Activated CD4-positive, CD25-positive, alpha-beta regulatory T cell treated with anti-CD3 and anti-CD28 coated beads, Interleukin-2, amount 50 U/mL, for 24 hours (primary cell): ENCODE measurements around the gene NT5M.

Experiments
- ATAC-seq, 2 donors: fragments of 150-1000 bp; cut with Tn5 transposase; one replicate each; pipeline ENCODE4 v1.10.0; 2021; ENCODE audit warnings: mild to moderate bottlenecking in 1 of 2, moderate library complexity in 1 of 2

NT5M gene

DNA sequence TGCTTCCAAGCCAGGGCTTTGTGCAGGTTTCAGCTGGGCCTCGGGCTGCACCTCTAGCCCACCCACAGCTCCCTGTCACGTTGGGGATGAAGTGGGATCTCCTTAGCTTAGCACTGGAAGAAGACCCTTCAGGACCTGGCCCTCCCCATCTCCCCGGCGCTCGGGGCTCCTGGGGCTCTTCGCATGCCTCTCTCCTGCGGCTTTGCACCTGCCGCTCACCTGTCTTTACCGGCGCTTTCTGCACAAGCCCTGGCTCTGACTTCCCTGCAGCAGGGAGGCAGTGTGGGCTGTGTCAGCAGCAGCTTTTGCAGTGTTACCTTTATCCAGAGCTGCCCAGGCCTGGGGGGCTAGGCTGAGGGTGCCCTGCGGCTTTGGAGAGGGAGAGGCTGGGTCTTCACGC is 52.3 kb downstream of the NT5M start:
- no peak for ATAC-seq

DNA sequence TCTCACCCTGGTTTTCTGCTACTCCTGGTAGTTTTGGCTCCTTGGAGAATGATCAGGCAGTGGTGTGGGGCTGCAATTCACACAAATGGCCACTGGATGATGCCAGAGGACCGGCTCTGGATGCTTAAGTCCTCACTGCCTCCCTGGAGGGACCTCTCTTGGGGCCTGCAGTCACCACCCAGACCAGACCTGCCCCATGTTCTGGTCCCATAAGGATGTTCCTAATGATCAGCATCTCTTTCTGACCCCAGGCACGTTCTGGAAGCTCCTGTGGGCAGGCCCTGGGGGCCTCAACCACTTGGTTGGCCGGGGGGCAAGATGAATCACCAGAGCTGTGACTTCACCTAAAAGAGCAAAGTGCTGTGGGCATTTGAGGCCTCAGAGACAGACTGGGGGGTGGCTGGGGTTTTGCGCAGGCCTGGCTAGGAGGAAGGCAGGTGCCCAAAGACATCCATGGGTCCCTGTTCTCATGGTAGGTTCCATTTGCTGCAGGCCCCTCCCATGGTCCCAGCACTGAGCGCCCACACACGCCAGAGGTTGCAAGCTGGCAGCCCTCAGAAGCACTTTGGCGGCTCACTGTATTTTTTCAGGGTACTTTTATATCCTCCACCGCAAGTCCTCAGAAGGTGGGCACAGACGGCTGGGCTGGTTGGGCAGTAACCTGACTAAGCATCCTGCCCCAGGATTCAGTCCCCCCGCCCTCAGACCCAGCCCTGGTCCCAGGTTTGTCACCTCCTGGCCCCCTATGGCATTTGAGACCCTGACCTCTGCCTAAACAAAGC is 53.2 kb downstream of the NT5M start:
- ATAC-seq = peak; percentile 62

DNA sequence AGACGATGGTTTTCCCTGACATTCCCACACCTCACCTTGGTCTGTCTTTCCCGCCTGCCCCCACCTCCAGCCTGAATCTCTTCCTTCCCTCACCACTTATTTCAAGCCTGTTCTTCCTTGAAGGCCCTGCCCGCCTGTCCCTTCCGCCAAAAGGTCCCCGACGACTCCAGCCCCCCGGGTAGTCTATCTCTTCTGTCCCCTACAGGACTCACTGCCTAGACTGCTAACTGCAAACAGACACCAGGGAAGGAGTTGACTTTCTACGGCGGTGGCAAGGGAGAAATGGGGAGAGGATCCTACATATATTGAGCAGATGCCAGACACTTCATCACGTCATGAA is 53.7 kb downstream of the NT5M start:
- no peak for ATAC-seq

DNA sequence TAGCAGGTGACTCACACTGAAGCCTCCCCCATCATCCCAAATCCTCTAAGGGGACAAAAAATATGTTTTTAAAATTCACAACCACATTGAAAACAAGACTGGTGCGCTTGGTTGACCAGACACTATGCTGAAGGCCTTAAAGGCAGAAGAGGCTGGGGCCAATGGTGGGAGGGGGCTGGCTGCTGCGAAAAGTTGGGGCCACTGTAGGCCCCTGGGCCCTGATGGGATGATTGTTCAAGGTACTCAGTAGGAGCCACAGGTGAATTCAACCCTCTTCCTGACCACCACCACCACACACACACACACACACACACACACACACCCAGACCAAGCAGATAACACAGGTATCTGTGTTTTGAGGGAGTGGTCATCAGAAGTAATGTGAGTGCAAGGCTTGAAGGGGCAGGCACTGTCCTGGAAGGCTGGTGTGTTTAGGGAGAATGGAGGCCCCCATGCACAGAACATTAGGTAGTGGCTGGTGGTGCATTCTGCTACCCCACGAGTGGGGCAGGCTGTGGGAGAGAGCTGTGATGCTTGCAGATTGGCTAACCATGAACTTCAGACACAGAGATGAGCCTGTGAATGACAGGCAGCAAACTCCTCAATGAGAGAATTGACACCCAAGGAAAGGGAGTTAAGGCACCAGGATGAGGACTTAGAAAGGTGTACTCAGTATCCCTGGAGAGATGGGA is 55.0 kb downstream of the NT5M start:
- ATAC-seq = no peak

DNA sequence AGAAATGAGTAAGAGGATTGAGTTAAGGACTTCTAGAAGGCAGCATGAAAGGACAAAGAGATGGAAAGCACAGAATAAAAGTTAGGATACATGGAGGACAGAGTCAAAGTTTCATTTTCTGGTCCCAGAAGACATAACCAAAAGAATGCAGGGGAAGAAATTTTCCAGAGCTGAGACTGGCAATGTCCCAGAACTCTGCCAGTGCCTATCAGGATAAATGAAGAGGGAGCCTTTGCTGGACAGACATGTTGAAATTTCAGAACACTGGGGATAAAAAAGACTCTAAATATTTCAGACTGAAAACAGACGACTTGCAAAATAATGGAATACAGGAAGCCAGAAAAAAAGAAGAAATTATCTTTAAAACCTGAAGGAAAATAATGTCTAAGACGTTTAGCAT is 55.7 kb downstream of the NT5M start:
- no peak for ATAC-seq

DNA sequence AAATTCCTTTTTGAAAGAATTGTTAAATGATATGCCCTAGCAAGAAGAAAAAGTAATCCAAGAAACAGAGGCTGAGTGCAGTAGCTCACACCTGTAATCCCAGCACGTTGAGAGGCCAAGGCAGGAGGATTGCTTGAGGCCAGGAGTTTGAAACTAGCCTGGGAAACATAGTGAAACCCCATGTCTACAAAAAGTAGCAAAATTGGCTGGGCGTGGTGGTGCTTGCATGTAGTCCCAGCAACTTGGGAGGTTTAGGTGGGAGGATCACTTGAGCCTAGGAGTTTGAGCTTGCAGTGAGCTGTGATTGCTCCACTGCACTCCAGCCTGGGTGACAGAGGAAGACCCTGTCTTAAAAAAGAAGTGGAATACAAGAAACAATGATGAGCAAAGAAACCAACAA is 56.1 kb downstream of the NT5M start:
- ATAC-seq = no peak

DNA sequence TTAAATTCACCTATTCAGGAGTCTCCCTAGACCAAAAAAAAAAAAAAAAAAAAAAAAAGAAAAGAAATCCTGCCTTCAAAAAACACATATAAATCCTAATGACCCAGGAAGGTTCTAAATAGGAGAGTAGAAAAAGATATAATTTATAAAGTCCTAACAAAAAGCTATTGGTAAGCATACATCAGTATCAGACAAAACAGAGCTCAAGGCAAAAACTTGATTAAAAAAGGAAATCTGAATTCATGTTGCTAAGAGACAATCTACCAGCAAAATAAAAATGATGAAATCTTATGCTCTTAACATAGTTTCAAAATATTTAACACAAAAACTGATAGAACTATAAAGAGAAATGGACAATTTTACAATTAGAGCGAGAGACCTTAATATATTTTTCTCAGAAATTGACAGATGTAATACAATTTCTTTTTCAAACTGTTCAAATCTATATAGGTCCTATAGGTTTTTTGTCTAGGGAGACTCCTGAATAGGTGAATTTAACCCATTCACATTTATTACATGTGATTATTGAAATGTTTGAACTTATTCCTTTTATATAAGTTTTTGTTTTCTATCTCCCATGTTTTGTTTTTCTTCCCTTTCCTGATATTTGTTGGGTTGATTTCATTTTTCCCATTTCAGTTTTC is 57.0 kb downstream of the NT5M start:
- no peak for ATAC-seq

DNA sequence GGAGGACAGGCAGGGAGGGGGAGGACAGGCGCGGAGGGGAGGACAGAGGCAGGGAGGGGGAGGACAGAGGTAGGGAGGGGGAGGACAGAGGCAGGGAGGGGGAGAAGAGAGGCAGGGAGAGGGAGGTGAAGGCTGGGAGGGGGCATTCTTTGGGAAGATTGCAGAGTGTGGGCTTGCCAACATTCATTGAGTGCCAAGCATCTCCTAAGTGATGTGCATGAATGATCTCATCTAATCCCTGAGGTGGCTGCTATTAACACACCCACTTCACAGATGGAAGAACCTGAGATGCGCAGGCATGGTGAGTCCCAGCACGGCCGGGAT is 58.3 kb downstream of the NT5M start:
- no peak for ATAC-seq

DNA sequence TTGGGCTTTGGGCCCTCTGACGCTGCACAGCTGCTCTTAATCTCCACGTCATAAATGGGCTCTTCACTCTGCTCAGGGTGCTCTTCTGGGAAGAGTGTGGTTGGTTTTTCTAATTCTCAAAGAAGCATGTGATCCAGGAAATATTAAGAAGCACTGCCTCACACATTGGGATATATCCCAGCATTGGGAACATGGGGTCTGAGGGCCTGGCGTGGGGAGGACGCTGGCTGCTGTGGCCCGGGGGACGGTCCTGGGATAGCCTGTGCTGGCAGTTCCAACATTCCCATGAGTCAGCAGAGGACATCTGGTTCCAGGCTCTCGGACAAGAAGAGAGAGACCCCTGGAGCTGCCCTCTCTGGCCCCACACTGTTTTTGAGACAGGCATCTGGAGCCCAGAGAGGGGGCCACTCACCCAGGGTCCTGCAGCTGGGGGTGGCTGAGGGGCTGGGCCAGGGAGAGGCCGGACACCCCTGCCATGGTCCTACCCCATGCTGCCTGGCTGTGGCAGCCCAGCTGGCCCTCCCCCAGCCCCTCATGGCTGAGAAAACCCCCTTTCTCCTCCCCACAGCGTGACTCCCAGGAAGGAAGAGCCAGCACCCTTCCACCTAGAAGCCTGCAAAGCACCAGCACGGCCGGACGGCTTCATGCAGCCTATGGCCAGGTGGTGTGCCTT is 58.8 kb downstream of the NT5M start:
- no peak for ATAC-seq

DNA sequence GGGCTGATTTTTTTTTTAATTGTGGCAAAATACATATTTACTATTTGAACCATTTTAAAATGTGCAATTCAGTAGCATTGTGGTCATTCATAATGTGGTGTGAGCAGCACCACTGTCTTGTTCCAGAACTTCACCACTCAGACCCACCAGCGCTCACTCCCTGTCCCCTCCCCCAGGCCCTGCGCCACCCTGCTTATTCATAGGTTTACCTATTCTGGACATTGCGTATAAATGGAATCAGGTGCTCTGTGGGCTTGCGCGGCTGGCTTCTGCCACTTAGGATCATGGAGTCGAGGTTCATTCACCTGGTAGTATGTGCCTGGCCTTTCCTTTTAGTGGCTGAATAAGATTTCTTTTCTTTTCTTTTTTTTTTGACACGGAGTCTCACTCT is 59.4 kb downstream of the NT5M start:
- no peak for ATAC-seq

DNA sequence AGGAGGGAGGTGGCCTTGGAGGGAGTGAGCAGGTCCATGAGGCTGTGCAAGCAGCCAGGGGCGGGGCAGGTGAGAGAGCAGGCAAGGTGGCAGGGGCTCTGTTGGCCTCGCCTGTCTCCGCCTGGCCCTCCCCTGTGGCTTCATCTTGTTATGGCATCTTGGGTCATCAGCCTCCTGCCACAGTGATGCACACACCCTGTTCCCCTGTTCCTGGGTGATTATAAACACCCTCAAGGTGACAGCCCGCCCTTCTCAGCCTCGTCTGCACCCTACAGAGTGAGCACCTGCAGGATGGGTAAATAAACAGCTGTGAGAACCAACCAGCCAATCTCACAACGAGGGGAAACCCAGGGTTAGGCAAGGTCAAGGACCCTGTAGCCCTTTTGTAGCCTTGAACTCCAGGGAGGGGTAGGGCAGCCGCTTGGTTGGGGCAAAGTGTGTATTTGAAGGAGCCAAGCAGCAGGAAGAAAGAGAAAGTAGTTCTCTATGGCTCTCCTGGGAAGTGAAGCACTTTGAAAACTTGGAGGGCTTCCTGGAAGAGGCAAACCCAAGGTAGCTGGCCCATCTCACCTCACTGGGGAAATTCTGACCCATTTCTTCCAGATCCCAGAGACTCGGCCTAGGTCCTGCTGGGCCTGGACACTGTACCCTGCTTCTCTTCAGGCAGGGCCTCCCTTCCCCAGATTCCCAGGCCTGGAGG is 60.6 kb downstream of the NT5M start:
- no peak for ATAC-seq

DNA sequence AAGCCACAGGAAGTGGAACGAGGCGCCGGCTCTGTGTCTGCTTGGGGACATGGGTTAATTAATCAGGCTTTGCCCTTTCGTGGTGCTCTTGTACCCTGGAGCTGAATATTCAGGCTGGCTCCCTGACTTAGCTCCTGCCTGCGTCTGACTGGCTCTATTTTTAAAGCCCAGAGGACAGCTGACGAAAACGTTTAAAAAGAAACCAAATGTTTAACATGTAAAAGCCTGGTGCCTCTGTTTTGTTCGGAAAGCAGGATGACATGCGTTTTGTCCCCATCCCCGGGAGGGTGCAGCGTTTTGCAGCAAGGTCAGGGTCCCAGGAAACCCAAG is 61.1 kb downstream of the NT5M start:
- no peak for ATAC-seq

DNA sequence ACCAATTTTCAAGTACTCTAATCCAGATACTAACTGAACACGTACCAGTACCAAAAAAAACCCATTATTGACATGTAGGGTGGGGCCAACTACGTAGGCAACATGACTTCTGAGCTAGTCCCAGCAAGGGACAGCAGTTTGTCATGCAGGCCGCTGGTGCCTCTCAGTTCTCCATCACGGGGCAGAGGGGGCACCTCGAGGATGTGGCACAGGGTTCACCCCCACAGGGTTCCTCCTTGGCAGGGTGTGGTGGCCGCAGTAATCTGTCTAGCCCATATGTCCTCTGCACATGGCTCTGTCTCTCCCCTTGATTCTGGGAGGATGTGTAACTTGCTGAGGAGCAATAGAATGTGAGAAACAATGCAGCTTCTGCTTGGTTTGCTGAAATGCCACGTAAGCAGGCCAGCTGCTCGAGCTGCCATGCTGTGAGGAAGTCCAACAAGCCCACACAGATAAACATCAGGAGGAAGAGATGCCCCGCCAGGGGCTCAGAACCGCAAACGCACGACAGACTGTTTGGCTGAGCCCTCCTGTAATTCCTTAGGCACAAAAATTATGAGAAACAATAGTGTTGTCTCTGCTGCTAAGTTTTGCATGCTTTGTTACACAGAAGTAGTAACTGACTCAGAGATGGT is 62.4 kb downstream of the NT5M start:
- no peak for ATAC-seq

DNA sequence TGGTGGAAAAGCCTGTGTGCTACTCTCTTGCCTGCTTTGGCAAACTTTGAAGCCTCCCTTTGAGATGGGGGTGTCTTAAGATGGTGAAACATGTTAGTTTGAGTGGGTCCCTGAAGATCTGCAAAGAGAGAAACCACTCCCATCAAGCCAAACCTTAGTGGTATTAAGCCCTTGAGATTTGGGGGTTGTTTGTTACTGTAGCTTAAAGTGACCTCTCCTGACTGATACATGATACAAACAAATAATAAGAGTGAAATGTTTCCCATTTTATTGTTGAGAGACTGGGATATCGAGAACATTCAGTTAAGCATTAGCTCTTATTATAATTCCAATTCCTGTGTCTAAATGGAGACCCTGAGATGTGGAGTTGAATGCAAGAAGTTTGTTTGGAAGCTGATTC is 63.1 kb downstream of the NT5M start:
- ATAC-seq = no peak

DNA sequence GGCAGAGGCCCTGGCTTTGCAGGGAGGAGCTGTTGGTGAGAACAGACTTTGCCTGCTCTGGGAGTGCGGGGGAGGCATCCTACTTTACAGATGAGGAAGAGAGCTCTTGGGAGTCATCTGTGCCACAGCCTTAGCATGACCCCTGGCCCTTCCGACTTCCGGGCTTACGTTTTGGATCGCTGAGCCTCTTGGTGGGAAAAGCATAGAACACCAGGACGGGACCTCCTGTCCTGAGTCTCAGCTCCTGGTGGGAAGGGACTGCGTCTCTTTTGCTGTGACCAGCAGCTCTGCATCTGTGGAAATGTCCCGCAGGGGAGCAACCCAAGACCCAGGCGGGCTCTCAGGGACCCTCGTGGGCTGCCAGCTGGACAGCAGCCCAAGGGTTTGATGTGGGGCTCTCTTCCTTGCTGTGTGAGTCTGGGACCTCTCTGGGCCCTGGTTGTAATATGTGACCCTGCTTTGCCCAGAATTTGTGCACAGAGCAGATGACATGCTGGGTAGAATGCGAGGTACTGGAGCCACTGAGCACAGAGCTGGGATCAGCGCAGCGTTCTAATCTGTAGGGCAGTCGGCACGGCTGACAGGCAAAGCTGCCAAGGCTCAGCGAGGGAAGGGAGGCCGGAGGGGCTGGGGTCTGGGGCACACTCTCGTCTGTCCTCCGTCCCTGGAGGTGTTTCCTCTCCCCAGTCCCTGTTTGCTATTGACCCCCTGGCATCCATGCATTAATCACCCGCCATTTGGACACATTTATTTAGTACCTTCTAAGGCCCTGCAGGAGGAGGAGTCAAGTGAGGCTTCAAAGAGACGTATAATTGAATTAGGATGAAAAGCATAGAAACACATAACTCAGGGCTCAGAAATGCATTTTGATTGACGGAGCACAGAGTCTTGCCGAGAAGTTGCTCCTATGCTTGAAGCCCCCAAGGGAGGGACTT is 64.0 kb downstream of the NT5M start:
- ATAC-seq = no peak

DNA sequence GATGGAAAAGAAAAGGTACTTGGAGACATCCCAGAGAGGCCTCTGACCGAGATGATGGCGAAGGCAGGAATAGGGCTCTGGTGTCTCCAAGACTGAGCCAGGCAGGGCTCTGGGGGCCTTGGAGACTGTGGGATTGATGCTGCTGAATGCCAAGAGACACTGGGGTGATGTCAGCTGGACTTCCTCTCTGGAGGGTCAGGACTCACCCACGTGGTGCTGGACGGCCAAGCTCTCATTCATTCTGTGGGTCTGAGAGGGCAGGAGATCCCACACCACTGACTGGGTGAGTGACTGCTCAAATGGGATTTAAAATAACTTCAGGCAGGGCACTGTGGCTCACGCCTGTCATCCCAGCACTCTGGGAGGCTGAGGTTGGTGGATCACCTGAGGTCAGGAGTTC is 64.8 kb downstream of the NT5M start:
- no peak for ATAC-seq

DNA sequence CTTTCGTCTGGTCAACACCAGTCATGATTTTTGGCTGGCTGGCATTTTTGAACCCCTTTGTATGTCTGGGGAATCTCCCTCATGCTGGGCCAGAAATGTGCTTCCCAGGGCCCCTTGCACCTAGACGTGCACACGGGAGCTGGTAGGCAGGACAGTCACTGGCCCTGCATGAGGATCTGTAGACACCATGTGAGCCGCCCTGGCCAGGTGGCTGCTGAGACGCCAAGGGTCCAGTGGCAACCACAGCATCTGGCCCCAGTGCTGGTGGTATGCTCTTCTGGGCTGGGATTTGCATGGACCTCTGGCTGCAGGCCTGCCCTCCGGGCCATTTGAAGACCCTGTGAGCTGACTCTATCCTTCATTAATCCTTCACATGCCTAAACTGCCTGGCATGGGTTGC is 67.5 kb downstream of the NT5M start:
- ATAC-seq = no peak

DNA sequence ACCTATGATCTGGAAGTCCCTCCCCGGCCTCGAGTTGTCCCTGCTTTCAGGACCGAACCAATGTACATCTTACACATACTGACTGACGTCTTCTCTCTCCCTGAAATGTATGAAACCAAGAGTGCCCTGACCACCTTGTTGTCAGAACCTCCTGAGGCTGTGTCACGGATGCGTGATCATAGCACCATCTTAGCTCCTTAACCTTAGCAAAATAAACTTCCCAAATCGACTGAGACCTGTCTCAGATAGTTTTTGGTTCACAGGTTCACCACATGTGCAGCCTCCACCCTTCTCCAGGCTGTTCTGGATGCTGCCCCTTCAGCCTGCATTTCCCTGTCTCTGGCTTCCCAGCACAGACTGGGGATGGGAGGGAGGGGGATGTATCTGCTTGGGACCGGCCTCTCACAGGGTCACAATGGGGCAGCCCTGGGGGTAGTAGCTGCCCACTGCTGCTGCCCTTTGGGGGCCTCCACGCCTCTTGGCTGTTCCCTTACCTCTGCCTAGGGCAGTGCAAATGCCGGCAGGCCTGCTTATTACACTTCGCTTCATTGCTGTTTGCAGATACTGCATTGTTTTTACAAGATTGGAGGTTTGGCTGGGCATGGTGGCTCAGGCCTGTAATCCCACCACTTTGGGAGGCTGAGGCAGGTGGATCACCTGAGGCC is 69.8 kb downstream of the NT5M start:
- ATAC-seq = no peak

DNA sequence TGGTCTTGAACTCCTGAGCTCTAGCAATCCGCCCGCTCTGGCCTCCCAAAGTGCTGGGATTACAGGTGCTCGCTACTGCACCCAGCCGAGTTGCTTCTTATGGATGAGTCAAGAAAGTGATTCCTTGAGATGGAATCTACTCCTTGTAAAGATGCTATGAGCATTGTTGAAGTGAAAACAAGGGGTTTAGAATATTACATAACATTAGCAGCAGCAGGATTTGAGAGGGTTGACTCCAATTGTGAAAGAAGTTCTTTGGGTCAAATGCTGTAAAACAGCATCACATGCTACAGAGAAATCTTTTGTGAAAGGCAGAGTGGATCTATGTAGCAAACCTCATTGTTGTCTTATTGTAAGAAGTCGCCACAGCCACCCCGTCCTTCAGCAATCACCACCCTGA is 72.7 kb downstream of the NT5M start:
- ATAC-seq = no peak

DNA sequence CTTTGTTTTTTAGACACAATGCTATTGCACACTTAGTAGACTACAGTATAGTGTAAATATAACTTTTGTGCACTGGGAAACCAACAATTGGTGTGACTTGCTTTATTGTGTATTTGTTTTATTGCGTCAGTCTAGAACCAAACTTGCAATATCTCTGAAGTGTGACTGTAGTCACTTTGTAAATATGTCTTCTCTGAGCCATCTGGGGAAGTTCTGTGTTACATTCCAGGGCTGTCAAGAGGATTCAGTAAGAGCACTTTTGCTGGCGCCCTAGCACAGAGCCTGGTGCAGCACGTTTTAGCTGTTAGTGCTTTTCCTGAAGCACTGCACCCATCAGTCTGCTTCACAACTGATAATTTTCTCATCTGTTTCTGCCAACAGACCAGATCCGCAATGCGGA is 73.2 kb downstream of the NT5M start:
- no peak for ATAC-seq
